ENCODE results near the gene TP73. TPM values are rescaled to one million over a fixed set of nuclear protein-coding genes. Genes with fewer than 3 reads are reported as not detected.

The TP73 gene
- total RNA-seq, 1 experiment from 2014 or later, result 0.54 TPM

DNA sequence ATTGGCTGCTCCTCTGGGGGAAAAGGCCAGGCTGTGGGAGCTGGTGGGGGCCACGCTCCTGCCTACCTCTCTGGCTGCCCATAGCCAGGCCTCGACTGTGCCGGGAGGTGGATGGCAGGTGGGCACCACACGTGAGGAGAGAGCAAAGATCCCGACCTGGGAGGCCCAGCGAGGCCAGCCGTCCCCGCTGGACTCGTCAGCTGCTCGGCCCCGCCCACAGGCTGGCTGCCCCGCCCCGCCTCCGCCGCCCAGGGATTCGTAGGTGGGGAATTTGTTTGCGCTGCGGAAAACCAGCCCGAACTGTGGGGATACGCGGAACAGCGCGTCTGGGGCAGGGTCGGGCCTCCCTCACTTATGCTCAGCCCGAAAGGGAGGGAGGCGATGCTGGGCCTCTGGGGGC, 31.7 kb downstream of the TP73 start:
- H3K4me3 Mint-ChIP-seq (ENCODE audit: low read depth, unreplicated experiment), result no peak overlapping the region
- BruUV-seq (replicated peaks), result no TSS peak
- peaks cover 7% of the 10 kb centered on the region for H3K9me3 Mint-ChIP-seq (ENCODE audit: low read depth, unreplicated experiment)
- CTCF ChIA-PET, result no interaction called here
- H3K27me3 Mint-ChIP-seq (ENCODE audit: unreplicated experiment), result peaks cover 16% of the 10 kb centered on the region
- no peak overlapping the region for H3K27ac Mint-ChIP-seq (ENCODE audit: unreplicated experiment)
- no peak for DNase-seq
- no peaks in the 10 kb centered on the region for H3K36me3 Mint-ChIP-seq (ENCODE audit: insufficient read depth, unreplicated experiment)
- peaks cover 9% of the 10 kb centered on the region for H3K4me1 Mint-ChIP-seq (ENCODE audit: low read depth, unreplicated experiment)
- TF ChIP-seq, protein P1, sequence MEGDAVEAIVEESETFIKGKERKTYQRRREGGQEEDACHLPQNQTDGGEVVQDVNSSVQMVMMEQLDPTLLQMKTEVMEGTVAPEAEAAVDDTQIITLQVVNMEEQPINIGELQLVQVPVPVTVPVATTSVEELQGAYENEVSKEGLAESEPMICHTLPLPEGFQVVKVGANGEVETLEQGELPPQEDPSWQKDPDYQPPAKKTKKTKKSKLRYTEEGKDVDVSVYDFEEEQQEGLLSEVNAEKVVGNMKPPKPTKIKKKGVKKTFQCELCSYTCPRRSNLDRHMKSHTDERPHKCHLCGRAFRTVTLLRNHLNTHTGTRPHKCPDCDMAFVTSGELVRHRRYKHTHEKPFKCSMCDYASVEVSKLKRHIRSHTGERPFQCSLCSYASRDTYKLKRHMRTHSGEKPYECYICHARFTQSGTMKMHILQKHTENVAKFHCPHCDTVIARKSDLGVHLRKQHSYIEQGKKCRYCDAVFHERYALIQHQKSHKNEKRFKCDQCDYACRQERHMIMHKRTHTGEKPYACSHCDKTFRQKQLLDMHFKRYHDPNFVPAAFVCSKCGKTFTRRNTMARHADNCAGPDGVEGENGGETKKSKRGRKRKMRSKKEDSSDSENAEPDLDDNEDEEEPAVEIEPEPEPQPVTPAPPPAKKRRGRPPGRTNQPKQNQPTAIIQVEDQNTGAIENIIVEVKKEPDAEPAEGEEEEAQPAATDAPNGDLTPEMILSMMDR (IDR thresholded peaks at IDR 0.05; ENCODE audit: unreplicated experiment), result no peak
- intact Hi-C loops (cut with micrococcal nuclease; ENCODE audit: unreplicated experiment), result no loop called here

DNA sequence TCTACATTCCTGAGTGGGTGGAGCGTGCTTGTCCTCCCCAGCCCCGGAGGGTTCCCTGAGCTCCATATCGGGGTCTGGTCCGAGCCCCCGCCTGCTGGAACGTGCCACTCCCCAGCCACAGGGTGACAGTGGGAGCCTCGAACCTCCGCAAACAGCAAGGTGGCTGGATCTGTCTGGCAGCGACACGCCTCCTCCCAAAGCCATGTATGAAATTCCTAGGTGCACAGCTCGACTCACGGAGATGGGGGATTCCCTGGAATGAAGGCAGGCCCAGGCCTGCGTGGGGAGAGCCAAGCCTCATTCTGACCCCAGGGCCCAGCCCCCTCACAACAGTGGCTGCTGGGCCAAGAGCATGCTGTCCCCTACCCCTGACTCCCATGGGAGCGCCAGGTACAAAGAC, 32.9 kb downstream of the TP73 start:
- intact Hi-C loops (cut with micrococcal nuclease; ENCODE audit: unreplicated experiment), result no loop called here
- no peaks in the 10 kb centered on the region for H3K9me3 Mint-ChIP-seq (ENCODE audit: low read depth, unreplicated experiment)
- BruUV-seq (replicated peaks), result no TSS peak
- CTCF ChIA-PET, result no interaction called here
- no peak overlapping the region for H3K27ac Mint-ChIP-seq (ENCODE audit: unreplicated experiment)
- TF ChIP-seq, protein P1 (IDR thresholded peaks at IDR 0.05; ENCODE audit: unreplicated experiment), result no peak
- H3K36me3 Mint-ChIP-seq (ENCODE audit: insufficient read depth, unreplicated experiment), result no peaks in the 10 kb centered on the region
- H3K27me3 Mint-ChIP-seq (ENCODE audit: unreplicated experiment), result peaks cover 3% of the 10 kb centered on the region
- H3K4me3 Mint-ChIP-seq (ENCODE audit: low read depth, unreplicated experiment), result no peak overlapping the region
- no peaks in the 10 kb centered on the region for H3K4me1 Mint-ChIP-seq (ENCODE audit: low read depth, unreplicated experiment)
- DNase-seq, result no peak

DNA sequence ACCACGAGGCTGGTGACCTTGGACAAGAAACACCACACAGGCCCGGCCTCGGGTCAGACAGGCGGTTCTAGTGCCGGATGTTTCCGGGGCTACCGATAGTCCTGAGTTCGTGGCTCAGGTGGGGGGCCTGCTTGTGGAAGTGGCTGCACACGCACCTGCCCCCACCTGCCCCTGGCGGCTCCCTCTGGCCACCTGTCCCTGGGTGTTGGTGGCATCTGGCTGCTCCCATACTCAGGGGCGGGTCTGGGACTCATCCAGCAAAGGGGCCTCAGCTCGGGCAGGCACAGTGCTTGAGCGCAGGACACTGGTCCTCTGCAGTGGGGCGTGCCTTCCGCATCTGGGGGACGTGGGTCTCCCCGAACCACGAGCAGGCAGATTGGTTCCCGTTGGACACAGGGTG, 33.6 kb downstream of the TP73 start:
- no peaks in the 10 kb centered on the region for H3K27me3 Mint-ChIP-seq (ENCODE audit: unreplicated experiment)
- no peak for DNase-seq
- CTCF ChIA-PET, result no interaction called here
- H3K9me3 Mint-ChIP-seq (ENCODE audit: low read depth, unreplicated experiment), result no peaks in the 10 kb centered on the region
- TF ChIP-seq, protein P1 (IDR thresholded peaks at IDR 0.05; ENCODE audit: unreplicated experiment), result no peak
- intact Hi-C loops (cut with micrococcal nuclease; ENCODE audit: unreplicated experiment), result no loop called here
- no TSS peak for BruUV-seq (replicated peaks)
- no peak overlapping the region for H3K4me3 Mint-ChIP-seq (ENCODE audit: low read depth, unreplicated experiment)
- no peak overlapping the region for H3K27ac Mint-ChIP-seq (ENCODE audit: unreplicated experiment)
- no peaks in the 10 kb centered on the region for H3K36me3 Mint-ChIP-seq (ENCODE audit: insufficient read depth, unreplicated experiment)
- no peaks in the 10 kb centered on the region for H3K4me1 Mint-ChIP-seq (ENCODE audit: low read depth, unreplicated experiment)

DNA sequence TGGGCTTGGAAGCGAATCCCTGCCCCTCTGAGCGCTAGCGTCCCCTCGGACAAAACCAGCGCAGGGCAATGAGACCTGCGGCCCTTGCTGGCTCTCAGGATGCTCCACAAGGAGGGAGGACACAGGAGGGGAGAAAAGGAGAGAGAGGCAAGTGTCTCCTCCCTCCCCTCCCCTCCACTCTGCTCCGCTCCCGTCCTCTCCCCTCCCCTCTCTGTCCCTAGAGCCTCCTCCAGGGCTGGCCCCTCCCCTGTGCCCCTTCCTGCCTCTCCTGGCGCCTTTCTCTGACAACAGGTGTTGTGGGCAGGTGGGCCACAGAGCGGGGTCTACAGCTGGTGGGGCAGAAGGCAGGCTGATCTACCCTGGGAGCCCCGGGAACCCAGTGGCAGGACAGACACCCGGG, 35.2 kb downstream of the TP73 start:
- BruUV-seq (replicated peaks), result no TSS peak
- H3K4me3 Mint-ChIP-seq (ENCODE audit: low read depth, unreplicated experiment), result no peak overlapping the region
- TF ChIP-seq, protein P1 (IDR thresholded peaks at IDR 0.05; ENCODE audit: unreplicated experiment), result no peak
- CTCF ChIA-PET, result no interaction called here
- no peak for DNase-seq
- H3K27me3 Mint-ChIP-seq (ENCODE audit: unreplicated experiment), result peaks cover 13% of the 10 kb centered on the region
- H3K9me3 Mint-ChIP-seq (ENCODE audit: low read depth, unreplicated experiment), result no peaks in the 10 kb centered on the region
- H3K36me3 Mint-ChIP-seq (ENCODE audit: insufficient read depth, unreplicated experiment), result peaks cover 4% of the 10 kb centered on the region
- no peak overlapping the region for H3K27ac Mint-ChIP-seq (ENCODE audit: unreplicated experiment)
- intact Hi-C loops (cut with micrococcal nuclease; ENCODE audit: unreplicated experiment), result no loop called here
- no peaks in the 10 kb centered on the region for H3K4me1 Mint-ChIP-seq (ENCODE audit: low read depth, unreplicated experiment)
